HEK293T (cell line): ENCODE results near the gene MPV17L2.

Source experiments
- CTCF ChIA-PET: fragments of 350-600 bp; formaldehyde crosslinking; extraction: SDS; loops from one replicate; lab custom pipeline; 2021; ENCODE audit warnings: antibody characterized with exemption, inconsistent platforms; lab: Yijun Ruan, JAX
- POLR2A ChIA-PET: fragments of 350-600 bp; formaldehyde crosslinking; extraction: SDS; loops from one replicate; lab custom pipeline; 2020; ENCODE audit warnings: antibody characterized with exemption, inconsistent platforms; lab: Yijun Ruan, JAX
- DNase-seq: peaks from one replicate; pipeline ENCODE4 v3.0.0; 2012; ENCODE audit warnings: mixed read lengths; ENCODE audit errors: extremely low spot score
- ARNT ChIP-seq: fragments of 450-650 bp; IDR thresholded peaks from 2 replicates; pipeline ENCODE4 v1.6.1; 2017; ENCODE audit warnings: mild to moderate bottlenecking
- BHLHE40 ChIP-seq: fragments of 450-650 bp; IDR thresholded peaks from 2 replicates; pipeline ENCODE4 v1.6.1; 2016; ENCODE audit warnings: mild to moderate bottlenecking, moderate library complexity, borderline replicate concordance
- CTBP1 ChIP-seq: fragments of 450-650 bp; IDR thresholded peaks from 2 replicates; pipeline ENCODE4 v1.6.1; 2016; ENCODE audit warnings: borderline replicate concordance
- ELF4 ChIP-seq: fragments of 450-650 bp; IDR thresholded peaks from 2 replicates; pipeline ENCODE4 v1.6.1; 2017; ENCODE audit warnings: antibody characterized with exemption
- FOXA1 ChIP-seq: fragments of 450-650 bp; IDR thresholded peaks from 2 replicates; pipeline ENCODE4 v1.6.1; 2016; ENCODE audit warnings: mild to moderate bottlenecking
- FOXK2 ChIP-seq: fragments of 450-650 bp; IDR thresholded peaks from 2 replicates; pipeline ENCODE4 v1.6.1; 2016; ENCODE audit warnings: mild to moderate bottlenecking
- FOXM1 ChIP-seq: fragments of 450-650 bp; IDR thresholded peaks from 2 replicates; pipeline ENCODE4 v1.6.1; 2017; ENCODE audit warnings: mild to moderate bottlenecking, borderline replicate concordance
- HDGF ChIP-seq: fragments of 450-650 bp; IDR thresholded peaks from 2 replicates; pipeline ENCODE4 v1.6.1; 2017; ENCODE audit warnings: antibody characterized with exemption, borderline replicate concordance
- L3MBTL2 ChIP-seq: fragments of 450-650 bp; conservative IDR thresholded peaks from 2 replicates; pipeline ENCODE4 v1.6.1; 2016; ENCODE audit warnings: mild to moderate bottlenecking
- LEF1 ChIP-seq: fragments of 450-650 bp; IDR thresholded peaks from 2 replicates; pipeline ENCODE4 v1.6.1; 2017; ENCODE audit warnings: mild to moderate bottlenecking, borderline replicate concordance
- NFRKB ChIP-seq: fragments of 450-650 bp; IDR thresholded peaks from 2 replicates; pipeline ENCODE4 v1.6.1; 2016; ENCODE audit warnings: mild to moderate bottlenecking, moderate library complexity
- SP1 ChIP-seq: fragments of 450-650 bp; IDR thresholded peaks from 2 replicates; pipeline ENCODE4 v1.6.1; 2017
- SUZ12 ChIP-seq: fragments of 450-650 bp; IDR thresholded peaks from 2 replicates; pipeline ENCODE4 v1.6.1; 2016; ENCODE audit warnings: mild to moderate bottlenecking
- TARDBP ChIP-seq: fragments of 450-650 bp; IDR thresholded peaks from 2 replicates; pipeline ENCODE4 v1.6.1; 2016
- ZNF384 ChIP-seq: fragments of 450-650 bp; IDR thresholded peaks from 2 replicates; pipeline ENCODE4 v1.6.1; 2016
- TF ChIP-seq, protein P1 (sequence below): fragments of 450-650 bp; IDR thresholded peaks from 2 replicates; pipeline ENCODE4 v1.6.1; 2016

Gene MPV17L2

DNA sequence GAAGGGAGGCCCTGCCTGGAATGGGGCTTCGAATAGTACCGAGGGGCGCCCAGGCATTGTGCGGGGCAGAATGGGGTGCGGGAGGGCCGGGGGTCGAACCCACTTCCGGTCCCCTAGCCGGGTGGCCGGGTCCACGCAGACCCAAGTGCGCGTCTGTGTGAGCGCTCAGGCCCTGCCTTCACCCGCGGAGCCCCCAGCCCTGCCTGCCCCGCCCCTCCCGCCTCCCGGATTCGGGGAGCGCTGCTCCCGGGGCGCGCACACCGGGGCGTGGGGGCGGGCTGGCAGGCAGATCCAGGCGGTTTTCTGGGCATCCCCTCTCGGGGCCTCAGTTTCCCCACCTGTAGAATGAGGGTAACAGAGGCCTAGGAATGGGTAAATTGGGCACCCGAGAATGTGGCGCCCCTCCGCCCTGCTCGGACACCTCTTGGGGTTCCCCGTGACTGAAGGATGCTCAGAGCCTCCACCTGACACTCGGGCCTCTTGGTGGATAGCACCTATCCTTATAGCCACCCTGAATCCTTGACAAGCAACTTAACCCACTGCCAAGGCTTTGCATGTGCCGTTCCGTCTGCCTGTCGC is 39.4 kb upstream of the MPV17L2 start:
- POLR2A ChIA-PET, result no interaction called here

DNA sequence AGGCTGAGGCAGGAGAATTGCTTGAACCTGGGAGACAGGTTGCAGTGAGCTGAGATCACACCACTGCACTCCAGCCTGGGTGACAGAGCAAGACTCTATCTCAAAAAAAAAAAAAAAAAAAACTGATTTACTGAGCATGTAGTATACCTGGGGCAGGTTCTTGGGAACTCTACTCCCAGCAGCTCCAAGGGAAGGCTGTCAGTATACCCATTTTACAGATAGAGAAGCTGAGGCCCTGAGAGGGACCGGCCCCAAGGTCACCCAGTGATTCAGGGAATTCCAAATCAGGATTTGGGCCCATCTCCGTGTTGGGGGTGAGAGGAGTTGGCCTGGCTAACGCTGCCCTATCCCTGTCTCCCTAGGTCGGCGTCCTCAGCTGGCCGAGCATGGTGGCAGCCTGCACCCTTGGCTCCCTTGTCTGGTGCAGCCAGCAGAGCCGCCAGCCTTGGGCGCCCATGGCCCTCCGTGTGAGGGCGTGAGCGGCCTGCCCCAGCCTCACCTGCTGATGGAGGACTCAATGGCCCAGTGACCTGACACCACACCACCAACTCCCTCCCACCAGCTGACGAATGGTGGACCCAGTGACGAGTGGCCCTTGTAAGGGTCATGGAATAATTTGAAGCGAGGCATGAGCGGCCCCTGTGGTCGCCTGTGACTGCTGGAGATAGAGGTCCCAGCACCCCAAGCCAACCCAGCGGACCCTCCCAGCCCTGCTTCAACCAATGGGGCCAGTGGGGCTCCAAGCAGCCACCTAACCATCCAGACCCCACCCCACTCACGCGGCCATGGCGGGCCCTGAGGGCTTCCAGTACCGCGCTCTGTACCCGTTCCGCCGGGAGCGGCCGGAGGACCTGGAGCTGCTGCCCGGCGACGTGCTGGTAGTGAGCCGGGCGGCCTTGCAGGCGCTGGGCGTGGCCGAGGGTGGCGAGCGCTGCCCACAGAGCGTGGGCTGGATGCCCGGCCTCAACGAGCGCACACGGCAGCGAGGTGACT is 37.6 kb upstream of the MPV17L2 start:
- TF ChIP-seq LEF1 (no peak), SP1 (no peak), L3MBTL2 (no peak), ELF4 (no peak), FOXA1 (no peak), FOXK2 (no peak), NFRKB (no peak), CTBP1 (no peak), HDGF (no peak), ARNT (no peak), FOXM1 (no peak)
- TF ChIP-seq, protein P1, sequence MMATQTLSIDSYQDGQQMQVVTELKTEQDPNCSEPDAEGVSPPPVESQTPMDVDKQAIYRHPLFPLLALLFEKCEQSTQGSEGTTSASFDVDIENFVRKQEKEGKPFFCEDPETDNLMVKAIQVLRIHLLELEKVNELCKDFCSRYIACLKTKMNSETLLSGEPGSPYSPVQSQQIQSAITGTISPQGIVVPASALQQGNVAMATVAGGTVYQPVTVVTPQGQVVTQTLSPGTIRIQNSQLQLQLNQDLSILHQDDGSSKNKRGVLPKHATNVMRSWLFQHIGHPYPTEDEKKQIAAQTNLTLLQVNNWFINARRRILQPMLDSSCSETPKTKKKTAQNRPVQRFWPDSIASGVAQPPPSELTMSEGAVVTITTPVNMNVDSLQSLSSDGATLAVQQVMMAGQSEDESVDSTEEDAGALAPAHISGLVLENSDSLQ, result no peak
- ChIA-PET CTCF (interaction anchor here (0.6 to 1.3 kb wide), 2 partner anchors 13 to 42 kb away, joined by 4 to 5 read pairs; no protein-coding TSS in a partner anchor), POLR2A (interaction anchor here (1.2 kb wide), 1 partner anchor 37 kb away, joined by 4 read pairs; no protein-coding TSS in a partner anchor)
- DNase-seq, result no peak

More for the DNA sequence above, 39.4 kb upstream of the MPV17L2 start:
- CTCF ChIA-PET, result interaction anchor here (0.6 kb wide), 1 partner anchor 14 kb away, joined by 3 read pairs; no protein-coding TSS in a partner anchor
- TF ChIP-seq HDGF (no peak), ARNT (no peak), FOXA1 (no peak), SUZ12 (no peak), TARDBP (no peak), LEF1 (no peak), L3MBTL2 (no peak), FOXK2 (no peak), NFRKB (no peak), FOXM1 (no peak), ZNF384 (no peak), CTBP1 (no peak), ELF4 (no peak), SP1 (no peak), BHLHE40 (no peak)
- TF ChIP-seq, protein P1, result no peak
- no peak for DNase-seq

DNA sequence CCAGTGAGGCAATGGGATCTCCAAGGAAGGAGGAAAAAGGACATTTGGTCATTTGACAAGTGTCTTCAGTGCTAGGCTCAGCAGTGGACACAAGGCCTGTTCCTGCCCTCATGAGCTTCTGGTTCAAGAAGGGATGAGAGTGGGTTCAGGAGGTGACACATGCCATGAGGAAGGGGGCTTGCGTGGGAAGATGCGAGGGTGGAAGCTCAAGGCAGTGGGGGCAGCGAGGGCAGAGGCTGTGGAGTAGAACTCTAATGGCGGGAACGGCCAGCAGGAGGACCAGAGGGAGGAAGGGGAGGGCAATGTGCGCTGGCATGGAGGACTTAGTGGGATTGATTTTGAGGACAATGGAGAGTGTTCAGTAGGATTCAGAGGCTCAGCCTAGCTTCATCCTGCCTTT is 36.8 kb upstream of the MPV17L2 start:
- ChIA-PET CTCF (interaction anchor here (0.9 to 1.3 kb wide), 2 partner anchors 10 to 43 kb away, joined by 4 read pairs; no protein-coding TSS in a partner anchor), POLR2A (no interaction called here)
- DNase-seq, result no peak
- TF ChIP-seq ZNF384 (no peak), SUZ12 (no peak), FOXK2 (no peak), ARNT (no peak), CTBP1 (no peak), ELF4 (no peak), TARDBP (no peak)
- TF ChIP-seq, protein P1, result no peak

DNA sequence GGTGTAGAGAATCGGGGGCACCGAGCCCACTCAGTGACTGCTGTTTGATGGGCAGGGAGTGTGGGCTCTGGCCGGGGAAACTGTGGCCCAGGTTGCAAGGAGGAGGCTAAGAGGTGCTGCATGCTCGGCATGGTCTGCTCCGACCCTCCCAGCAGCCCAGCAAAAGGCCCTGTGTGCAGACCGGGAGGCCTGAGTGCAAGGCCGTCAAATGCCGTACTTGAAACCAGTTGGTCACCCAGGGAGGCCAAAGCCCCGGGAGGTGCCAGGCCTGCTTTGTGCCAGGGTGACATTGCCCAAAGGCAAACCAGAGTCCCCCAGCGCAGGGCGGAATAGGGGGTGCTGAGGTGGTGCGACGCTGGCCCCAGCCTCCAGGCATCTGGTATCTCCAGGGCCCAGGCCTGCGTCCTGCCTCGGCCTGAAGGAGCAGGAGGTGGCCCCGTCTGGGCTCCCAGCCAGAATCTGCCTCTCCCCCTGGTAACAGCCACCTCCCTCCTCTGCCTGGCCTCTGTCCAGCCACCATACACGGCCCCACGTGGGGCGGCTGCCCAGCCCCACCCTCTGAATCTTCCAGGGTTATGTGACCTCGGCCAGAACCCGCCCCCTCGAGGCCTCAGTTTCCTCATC is 36.1 kb upstream of the MPV17L2 start:
- CTCF ChIA-PET, result interaction anchor here (0.9 to 1.3 kb wide), 2 partner anchors 9 to 44 kb away, joined by 4 read pairs; no protein-coding TSS in a partner anchor
- peak; percentile 62 for DNase-seq
- TF ChIP-seq FOXK2, result no peak
- no peak for TF ChIP-seq HDGF
- no peak for TF ChIP-seq SUZ12
- TF ChIP-seq LEF1, result no peak
- TF ChIP-seq FOXA1, result no peak
- no peak for TF ChIP-seq SP1
- TF ChIP-seq BHLHE40, result no peak
- TF ChIP-seq FOXM1, result no peak
- no peak; the same call in 1 of the 2 replicates for TF ChIP-seq L3MBTL2
- TF ChIP-seq CTBP1, result no peak
- TF ChIP-seq ZNF384, result no peak
- POLR2A ChIA-PET, result interaction anchor here (1.3 kb wide), 1 partner anchor 47 kb away, joined by 3 read pairs; no protein-coding TSS in a partner anchor

GRCh38 chr19:18157465-18158063 is 35.5 kb upstream of the MPV17L2 start:
- ChIA-PET POLR2A (interaction anchor here (0.6 to 1.3 kb wide), 2 partner anchors 39 to 48 kb away, joined by 3 read pairs; no protein-coding TSS in a partner anchor), CTCF (interaction anchor here (0.6 to 1.8 kb wide), 2 partner anchors 35 to 45 kb away, joined by 3 to 10 read pairs; no protein-coding TSS in a partner anchor)
- TF ChIP-seq L3MBTL2 (no peak), ZNF384 (peak; percentile 78; the same call in 1 of the 2 replicates), TARDBP (no peak), FOXK2 (no peak), ARNT (no peak), FOXM1 (no peak), NFRKB (no peak), BHLHE40 (no peak), HDGF (no peak), FOXA1 (no peak), CTBP1 (no peak), SUZ12 (no peak), ELF4 (no peak)
- TF ChIP-seq, protein P1, result peak; percentile 46; the same call in 1 of the 2 replicates
- no peak for DNase-seq
